ENCODE results near the gene SLC30A2. TPM values are rescaled to one million over a fixed set of nuclear protein-coding genes. Genes with fewer than 3 reads are reported as not detected.

SLC30A2 gene
- total RNA-seq, 1 experiment from 2014 or later, result not detected

DNA sequence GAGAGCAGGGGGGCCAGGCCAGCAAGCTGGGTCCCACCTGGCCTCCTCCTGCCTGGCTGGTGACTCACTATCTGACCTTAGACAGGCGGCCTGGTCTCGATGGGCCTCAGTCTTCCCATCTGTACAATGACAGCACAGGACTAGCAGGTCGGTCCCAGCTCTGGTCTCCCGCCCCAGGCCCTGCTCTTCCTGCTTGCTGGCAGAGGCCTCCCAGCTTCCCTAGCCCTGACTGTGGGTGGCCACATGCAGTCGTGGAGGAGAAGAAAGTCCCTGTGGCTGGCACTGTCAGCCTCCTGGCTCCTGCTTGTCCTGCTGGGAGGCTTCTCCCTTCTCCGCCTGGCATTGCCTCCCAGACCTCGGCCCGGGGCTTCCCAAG, 23.5 kb downstream of the SLC30A2 start:
- CTCF ChIA-PET, result no interaction called here
- Histone ChIP-seq H4K20me1 (ENCODE audit: insufficient read depth) (no peaks in the 10 kb centered on the region), H3K9ac (ENCODE audit: low read length) (no peak overlapping the region), H2AFZ (ENCODE audit: low read depth, low read length, poor library complexity, severe bottlenecking) (no peak overlapping the region), H3K4me3 (replicated peaks in 1 of 2; ENCODE audit: low read depth in 1 of 2, low read length in 2 of 2) (no peak overlapping the region), H3K27me3 (ENCODE audit: insufficient read depth, low read length) (no peaks in the 10 kb centered on the region), H3K79me2 (ENCODE audit: insufficient read depth, low read length) (no peaks in the 10 kb centered on the region), H3K9me2 (ENCODE audit: insufficient read depth) (no peaks in the 10 kb centered on the region), H3K27ac (ENCODE audit: low read depth, low read length) (no peak overlapping the region), H3K4me2 (ENCODE audit: low read length) (no peak overlapping the region), H3K36me3 (ENCODE audit: control insufficient read depth in 1 of 2, insufficient read depth in 2 of 2, low read length in 2 of 2) (no peaks in the 10 kb centered on the region), H3K4me1 (ENCODE audit: control insufficient read depth in 1 of 2, insufficient read depth in 2 of 2, low read length in 2 of 2) (0 out of 4 replicates have a peak, but pooled peaks cover 0 to 5% of the 10 kb centered on the region in 2 experiments), H3K9me3 (ENCODE audit: control insufficient read depth in 1 of 2, insufficient read depth in 1 of 2, low read depth in 1 of 2, low read length in 2 of 2) (no peaks in the 10 kb centered on the region)
- DNase-seq (ENCODE audit: low read depth, low spot score) (no peak), ATAC-seq (no peak)
- BruUV-seq (replicated peaks), result no TSS peak
- TF ChIP-seq TCF7L2 (IDR thresholded peaks at IDR 0.05; ENCODE audit: borderline replicate concordance, extremely low read depth, insufficient read depth, insufficient read length), result no peak
- TF ChIP-seq EZH2 (IDR thresholded peaks at IDR 0.05), result no peak
- no peak for TF ChIP-seq SP1 (IDR thresholded peaks at IDR 0.05; ENCODE audit: low read depth)
- TF ChIP-seq SIN3A (IDR thresholded peaks at IDR 0.05; ENCODE audit: low read depth), result no peak
- no peak for TF ChIP-seq ZNF274 (IDR thresholded peaks at IDR 0.05; ENCODE audit: low read depth, low read length)
- TF ChIP-seq MAX (IDR thresholded peaks at IDR 0.05), result no peak
- no peak for TF ChIP-seq EZH2phosphoT487 (IDR thresholded peaks at IDR 0.05; ENCODE audit: borderline replicate concordance)
- TF ChIP-seq, protein P1, sequence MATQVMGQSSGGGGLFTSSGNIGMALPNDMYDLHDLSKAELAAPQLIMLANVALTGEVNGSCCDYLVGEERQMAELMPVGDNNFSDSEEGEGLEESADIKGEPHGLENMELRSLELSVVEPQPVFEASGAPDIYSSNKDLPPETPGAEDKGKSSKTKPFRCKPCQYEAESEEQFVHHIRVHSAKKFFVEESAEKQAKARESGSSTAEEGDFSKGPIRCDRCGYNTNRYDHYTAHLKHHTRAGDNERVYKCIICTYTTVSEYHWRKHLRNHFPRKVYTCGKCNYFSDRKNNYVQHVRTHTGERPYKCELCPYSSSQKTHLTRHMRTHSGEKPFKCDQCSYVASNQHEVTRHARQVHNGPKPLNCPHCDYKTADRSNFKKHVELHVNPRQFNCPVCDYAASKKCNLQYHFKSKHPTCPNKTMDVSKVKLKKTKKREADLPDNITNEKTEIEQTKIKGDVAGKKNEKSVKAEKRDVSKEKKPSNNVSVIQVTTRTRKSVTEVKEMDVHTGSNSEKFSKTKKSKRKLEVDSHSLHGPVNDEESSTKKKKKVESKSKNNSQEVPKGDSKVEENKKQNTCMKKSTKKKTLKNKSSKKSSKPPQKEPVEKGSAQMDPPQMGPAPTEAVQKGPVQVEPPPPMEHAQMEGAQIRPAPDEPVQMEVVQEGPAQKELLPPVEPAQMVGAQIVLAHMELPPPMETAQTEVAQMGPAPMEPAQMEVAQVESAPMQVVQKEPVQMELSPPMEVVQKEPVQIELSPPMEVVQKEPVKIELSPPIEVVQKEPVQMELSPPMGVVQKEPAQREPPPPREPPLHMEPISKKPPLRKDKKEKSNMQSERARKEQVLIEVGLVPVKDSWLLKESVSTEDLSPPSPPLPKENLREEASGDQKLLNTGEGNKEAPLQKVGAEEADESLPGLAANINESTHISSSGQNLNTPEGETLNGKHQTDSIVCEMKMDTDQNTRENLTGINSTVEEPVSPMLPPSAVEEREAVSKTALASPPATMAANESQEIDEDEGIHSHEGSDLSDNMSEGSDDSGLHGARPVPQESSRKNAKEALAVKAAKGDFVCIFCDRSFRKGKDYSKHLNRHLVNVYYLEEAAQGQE (IDR thresholded peaks at IDR 0.05; ENCODE audit: low read depth), result no peak
- no peak for TF ChIP-seq FOSL1 (IDR thresholded peaks at IDR 0.05; ENCODE audit: low read depth)
- no peak for TF ChIP-seq JUND (IDR thresholded peaks at IDR 0.05)
- no peak for TF ChIP-seq CEBPB (IDR thresholded peaks at IDR 0.05; ENCODE audit: low read depth)
- TF ChIP-seq RAD21 (IDR thresholded peaks at IDR 0.05; ENCODE audit: low read depth), result no peak
- no peak for TF ChIP-seq CBX3 (IDR thresholded peaks at IDR 0.05; ENCODE audit: low read depth)
- no peak for TF ChIP-seq POLR2AphosphoS5 (IDR thresholded peaks at IDR 0.05; ENCODE audit: low read depth, low read length)
- TF ChIP-seq EGR1 (IDR thresholded peaks at IDR 0.05; ENCODE audit: low read depth), result no peak
- no peak for TF ChIP-seq POLR2A (IDR thresholded peaks at IDR 0.05; ENCODE audit: borderline replicate concordance, extremely low read depth, insufficient read depth, insufficient read length)
- no peak for TF ChIP-seq SRF (IDR thresholded peaks at IDR 0.05; ENCODE audit: low read depth)
- TF ChIP-seq, protein P2, sequence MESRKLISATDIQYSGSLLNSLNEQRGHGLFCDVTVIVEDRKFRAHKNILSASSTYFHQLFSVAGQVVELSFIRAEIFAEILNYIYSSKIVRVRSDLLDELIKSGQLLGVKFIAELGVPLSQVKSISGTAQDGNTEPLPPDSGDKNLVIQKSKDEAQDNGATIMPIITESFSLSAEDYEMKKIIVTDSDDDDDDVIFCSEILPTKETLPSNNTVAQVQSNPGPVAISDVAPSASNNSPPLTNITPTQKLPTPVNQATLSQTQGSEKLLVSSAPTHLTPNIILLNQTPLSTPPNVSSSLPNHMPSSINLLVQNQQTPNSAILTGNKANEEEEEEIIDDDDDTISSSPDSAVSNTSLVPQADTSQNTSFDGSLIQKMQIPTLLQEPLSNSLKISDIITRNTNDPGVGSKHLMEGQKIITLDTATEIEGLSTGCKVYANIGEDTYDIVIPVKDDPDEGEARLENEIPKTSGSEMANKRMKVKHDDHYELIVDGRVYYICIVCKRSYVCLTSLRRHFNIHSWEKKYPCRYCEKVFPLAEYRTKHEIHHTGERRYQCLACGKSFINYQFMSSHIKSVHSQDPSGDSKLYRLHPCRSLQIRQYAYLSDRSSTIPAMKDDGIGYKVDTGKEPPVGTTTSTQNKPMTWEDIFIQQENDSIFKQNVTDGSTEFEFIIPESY (IDR thresholded peaks at IDR 0.05; ENCODE audit: extremely low read depth, insufficient replicate concordance, low read length), result no peak
- no peak for TF ChIP-seq YY1 (IDR thresholded peaks at IDR 0.05; ENCODE audit: extremely low read depth, insufficient replicate concordance, low read depth, low read length)
- TF ChIP-seq ATF3 (IDR thresholded peaks at IDR 0.05), result no peak
- POLR2A ChIA-PET, result no interaction called here
- RAD21 ChIA-PET (ENCODE audit: low non-redundant PET in 1 of 2, low total read pairs in 2 of 2, uncharacterized antibody in 2 of 2, unreplicated experiment in 2 of 2), result no interaction called here
- intact Hi-C loops (cut with micrococcal nuclease), result no loop called here
